Hematopoietic multipotent progenitor cell treated with erythropoietin and hydrocortisone succinate and interleukin-3 and kit ligand, for 15 days (in vitro differentiated cells): ENCODE results near the gene BFSP2.

Experiments used
- DNase-seq: peaks from one replicate; pipeline ENCODE4 v3.0.0-alpha.2; 2015; ENCODE audit warnings: low spot score

Gene BFSP2, protein sequence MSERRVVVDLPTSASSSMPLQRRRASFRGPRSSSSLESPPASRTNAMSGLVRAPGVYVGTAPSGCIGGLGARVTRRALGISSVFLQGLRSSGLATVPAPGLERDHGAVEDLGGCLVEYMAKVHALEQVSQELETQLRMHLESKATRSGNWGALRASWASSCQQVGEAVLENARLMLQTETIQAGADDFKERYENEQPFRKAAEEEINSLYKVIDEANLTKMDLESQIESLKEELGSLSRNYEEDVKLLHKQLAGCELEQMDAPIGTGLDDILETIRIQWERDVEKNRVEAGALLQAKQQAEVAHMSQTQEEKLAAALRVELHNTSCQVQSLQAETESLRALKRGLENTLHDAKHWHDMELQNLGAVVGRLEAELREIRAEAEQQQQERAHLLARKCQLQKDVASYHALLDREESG

GRCh38 chr3:133400006-133400515 lies at the start of gene BFSP2:
Gene BFSP2, plus strand, starts transcription at chr3:133400056. Its CDS starts 28 bp downstream, at chr3:133400084.
- DNase-seq = no peak

DNA sequence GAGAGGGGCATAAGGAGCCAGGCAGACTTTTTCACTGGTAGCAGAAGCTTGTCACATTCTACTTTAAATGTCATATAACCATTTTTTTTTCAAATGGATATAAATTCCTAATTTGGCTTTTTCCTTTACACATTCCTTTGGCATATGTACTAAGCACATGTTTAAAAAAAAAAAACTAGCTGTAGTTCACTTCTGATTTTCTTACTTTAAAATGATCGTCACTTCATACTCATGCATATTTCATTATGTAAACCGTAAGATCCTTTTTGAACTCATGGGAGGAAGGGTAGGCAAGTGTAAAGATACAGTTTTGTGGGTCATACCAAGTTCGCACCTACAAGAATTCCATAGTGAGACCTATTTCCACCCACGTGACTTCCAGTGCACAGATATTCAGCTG lies 45.1 kb upstream of the BFSP2 start:
- no peak for DNase-seq

DNA sequence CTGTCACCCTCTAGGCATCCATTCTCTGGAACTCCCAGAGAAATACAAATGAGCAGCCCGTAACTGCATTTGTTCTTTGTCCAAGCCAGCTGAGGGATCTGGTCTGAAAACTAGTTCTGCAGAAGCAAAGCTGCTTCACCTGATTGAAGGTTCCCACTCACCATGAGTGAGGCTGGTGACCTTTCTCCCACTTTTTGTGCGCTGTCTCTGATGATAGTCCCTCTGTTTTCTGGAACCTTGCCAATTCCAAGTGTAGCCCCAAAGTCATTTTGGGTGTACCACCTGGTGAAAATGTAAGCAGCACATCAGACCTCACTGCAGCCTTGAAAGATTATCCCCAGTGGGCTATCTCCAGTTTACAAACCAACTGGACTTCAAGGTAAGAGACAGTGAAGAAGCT lies 39.4 kb upstream of the BFSP2 start:
- no peak for DNase-seq

DNA sequence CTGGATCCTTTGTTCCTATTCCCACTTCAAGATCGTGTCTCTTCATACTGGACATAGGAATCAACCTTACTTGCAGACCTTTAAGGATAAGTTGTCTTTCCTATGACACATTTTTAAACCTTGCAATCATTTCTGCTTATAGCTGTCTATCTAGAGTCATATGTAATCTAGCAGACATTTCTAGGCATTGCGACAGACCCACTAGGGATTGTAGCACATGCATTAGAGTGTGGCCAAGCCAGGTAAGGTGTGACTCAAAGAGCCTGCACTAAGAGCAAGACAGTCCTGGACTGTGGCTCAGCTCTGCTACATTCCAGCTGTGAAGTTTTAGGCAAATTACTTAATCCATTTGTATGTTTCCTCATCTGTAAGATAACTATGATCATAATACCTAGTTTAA lies 38.8 kb upstream of the BFSP2 start:
- no peak for DNase-seq

- no peak for DNase-seq
Observed at GRCh38 chr3:133361435-133361834, 38.4 kb upstream of the BFSP2 start.

- DNase-seq = no peak
Observed at GRCh38 chr3:133362539-133362938, 37.3 kb upstream of the BFSP2 start.

DNA sequence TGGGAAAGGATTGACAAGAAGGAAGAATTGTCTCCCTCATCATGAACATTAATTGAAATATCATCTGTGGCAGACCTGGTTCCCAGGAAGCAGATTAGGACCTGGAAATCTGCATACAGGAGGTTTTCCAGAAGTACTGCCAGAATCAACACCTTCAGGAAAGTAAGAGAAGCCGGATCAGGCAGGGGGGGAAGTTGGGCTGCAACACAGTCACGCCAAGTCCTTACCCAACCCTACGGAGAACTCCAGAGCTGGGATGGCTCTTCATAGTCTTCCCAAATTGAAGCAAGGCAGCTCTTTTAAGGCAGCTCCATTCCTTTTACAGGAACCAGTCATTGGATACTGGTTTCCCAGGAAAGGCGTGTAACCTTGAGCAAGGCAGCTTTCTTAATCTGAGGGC lies 35.2 kb upstream of the BFSP2 start:
- DNase-seq = no peak

DNA sequence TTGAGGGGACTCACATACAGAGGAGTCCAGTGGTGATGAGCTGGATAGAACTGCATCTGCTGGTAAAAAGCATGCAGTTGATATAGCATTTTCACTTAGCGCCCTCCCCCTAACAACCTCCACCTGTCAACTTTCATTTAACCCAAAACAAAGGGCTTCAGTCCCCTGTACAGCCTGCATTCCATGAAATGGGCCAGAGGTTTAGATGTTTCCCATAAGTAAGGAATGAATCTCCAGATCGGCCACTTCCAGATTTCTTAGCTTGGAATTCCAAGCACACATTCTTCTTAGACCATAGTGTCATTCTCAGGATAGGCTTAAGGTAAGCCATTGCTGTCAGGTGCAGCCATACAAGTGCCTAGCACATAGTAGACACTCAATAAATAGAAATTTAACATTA lies 32.9 kb upstream of the BFSP2 start:
- no peak for DNase-seq

DNA sequence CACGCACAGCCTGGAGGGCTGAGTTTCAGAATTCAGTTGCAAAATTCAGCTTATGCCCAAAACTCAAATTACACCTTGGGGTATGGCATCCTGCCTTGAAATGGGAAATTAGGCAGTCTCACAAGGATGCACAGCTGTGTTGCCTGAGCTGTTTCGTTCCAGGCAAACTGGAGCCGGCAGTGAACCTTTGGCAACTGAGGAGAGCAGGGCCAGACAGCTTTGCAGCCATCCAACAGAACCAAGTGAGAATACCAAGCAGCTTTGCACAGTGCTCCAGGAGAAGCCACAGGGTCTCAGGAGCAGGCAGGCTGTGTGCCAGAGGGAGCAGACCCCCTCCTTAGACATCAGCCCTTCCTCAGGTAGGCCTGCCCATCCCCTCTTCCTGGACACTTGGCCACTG lies 32.5 kb upstream of the BFSP2 start:
- DNase-seq = no peak

DNA sequence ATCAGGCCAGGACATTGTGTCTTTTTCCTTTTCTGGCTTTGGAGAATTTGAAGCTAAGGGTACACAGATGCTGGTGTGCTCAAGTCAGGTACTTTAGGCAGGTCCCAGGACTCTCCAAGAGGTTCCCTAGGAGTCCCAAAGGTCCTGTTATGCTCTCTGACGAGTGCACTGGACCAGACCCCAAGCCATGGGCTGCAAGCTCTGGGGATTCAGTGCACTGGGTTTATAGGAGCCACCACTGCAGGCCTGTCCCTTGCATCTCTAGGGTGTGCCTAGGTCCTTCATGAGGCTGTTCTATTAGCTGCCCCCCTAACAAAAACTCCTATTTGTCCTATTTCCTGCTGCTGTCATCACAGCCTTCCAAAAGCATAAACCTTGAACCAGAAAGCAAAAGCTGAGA lies 31.9 kb upstream of the BFSP2 start:
- no peak for DNase-seq

- DNase-seq = no peak
Observed at GRCh38 chr3:133368371-133369067, 31.3 kb upstream of the BFSP2 start.

GRCh38 chr3:133369068-133369440 lies 30.8 kb upstream of the BFSP2 start:
- no peak for DNase-seq

DNA sequence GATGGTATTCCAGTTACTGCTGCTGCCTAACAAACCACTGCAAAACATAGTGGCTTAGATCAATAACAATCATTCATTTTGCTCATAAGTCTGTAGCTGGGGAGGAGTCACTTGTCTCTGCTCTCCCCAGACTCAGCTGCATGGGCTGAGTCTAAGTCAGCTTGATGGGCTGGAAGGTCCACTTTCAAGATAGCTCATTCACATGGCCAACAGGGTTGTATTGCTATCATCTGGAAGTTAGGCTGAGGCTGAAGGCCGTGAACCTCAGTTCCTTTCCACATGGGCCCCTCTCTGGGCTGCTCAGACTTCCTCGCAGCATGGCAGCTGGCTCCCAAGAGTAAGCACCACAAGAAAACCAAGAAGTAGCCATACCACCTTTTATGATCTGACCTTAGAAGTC lies 28.7 kb upstream of the BFSP2 start:
- no peak for DNase-seq

DNA sequence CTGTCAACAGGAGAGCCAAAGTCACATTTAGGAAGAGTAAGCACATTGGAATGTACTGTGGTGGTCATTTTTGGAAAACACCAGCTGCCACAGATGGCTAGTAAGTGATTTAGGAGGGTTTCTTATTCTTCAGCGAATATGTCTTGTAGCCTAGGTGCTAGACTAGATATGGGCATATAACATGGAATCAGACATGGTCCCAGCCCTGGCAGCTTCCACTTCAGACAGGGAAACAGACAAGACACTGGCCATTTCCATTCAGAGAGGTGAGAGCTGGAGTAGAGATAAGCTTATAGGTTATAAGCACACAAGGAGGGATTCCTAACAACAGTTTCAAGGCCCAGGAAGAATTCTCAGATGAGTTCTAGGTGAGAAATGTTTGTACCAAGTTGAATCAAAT lies 28.2 kb upstream of the BFSP2 start:
- DNase-seq = no peak

DNA sequence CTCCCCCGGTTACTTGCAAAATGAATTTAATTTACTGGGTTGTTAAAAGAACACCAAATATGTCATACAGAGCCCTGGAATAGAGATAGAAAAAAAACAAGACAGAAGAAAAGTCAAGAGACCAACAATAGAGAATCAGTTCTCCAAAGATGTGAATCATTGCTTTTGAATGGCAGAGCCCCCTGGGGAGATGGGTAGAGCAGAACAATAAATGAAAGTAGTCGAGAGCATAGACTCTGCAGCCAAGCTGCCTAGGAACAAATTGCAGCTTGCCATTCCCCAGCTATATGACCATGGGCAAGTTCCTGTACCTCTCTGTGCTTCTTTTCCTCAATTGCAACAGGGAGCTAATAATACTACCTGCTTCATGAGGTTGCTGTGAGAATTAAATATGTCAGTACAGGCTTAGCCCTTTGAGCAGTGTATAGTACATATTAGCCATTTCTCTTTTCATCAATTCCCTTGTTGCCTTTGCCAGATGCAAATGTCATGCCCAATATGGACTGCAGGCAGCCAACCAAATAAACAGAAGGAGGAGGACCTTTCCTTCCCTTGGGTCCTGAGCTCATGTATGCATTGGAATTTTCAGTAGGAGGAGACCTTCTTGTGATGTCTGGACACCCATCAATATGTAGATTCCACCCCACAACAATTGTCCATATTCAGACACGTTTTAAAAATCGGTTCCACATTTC lies 25.0 kb upstream of the BFSP2 start:
- no peak for DNase-seq

DNA sequence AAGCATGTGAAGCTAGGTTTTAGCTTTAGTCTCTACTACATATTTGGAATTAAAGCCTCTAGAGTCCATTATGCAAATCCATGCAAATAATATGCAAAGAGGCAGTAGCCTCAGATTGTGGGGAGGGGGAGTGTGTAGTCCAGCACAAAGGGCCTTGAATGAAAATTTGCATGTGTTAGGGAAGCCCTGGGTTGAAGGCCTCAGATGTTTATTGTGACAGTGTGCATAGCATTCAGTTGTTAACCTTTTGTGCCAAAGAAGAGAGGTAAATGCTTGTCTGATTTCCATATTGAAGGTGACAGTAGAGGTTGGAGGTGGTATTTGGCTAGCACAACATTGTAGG lies 24.5 kb upstream of the BFSP2 start:
- DNase-seq = no peak

DNA sequence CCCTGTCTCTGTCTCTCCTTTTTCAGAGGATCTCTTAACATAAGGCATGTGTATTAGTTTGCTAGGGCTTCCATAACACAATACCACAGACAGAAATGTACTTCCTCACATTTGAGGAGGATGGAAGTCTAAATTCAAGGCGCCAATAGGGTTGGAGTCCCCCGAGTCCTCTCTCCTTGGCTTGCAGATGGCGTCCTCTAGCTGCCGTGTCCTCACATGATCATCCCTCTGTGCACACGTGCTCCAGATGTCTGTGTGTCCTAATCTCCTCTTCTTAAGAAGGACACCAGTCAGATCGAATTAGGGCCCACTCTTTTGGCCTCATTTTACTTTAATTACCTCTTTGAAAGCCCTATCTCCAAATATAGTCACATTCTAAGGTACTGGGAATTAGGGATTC lies 23.0 kb upstream of the BFSP2 start:
- DNase-seq = no peak

GRCh38 chr3:133377396-133377795 lies 22.5 kb upstream of the BFSP2 start:
- no peak for DNase-seq

- no peak for DNase-seq
Observed at GRCh38 chr3:133379926-133380325, 19.9 kb upstream of the BFSP2 start.

- DNase-seq = no peak
Observed at GRCh38 chr3:133380481-133381225, 19.2 kb upstream of the BFSP2 start.

GRCh38 chr3:133381346-133382109 lies 18.3 kb upstream of the BFSP2 start:
- DNase-seq = no peak

DNA sequence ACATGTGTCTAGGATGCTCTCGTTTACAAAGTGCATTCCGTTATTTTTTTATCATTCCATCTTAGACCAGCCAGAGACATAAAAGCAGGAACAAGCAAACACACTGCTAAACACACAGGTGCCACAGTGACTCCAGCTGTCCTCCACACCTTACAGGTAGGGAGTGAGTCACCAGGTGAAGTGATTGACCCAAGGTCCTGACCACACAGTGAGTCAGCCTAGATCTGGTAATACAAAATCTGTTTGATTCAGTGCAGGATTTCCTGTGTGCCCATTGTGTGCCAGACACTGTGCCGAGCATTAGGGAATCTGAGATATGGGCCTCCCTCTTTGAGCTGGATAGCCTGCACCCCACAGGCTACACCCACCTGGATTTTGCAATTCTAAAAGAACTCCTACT lies 16.7 kb upstream of the BFSP2 start:
- DNase-seq = no peak
